HepG2 (cell line): ENCODE results near the gene TMIGD3. TPM values are rescaled to one million over a fixed set of nuclear protein-coding genes. Genes with fewer than 3 reads are reported as not detected.

Experiments
- ATAC-seq: fragments of 200-7000 bp; cut with Tn5 transposase; 3 replicates; pipeline ENCODE4 v1.9.1; 2020; ENCODE audit warnings: mild to moderate bottlenecking, moderate library complexity
- BruUV-seq: library from RNA; stranded (reverse); fragments of 400-500 nt; replicated peaks from 2 replicates; lab custom pipeline; 2021; lab: Mats Ljungman, UMichigan
- CTCF ChIA-PET: fragments of 300-600 bp; formaldehyde crosslinking; extraction: SDS; loops from one replicate; lab custom pipeline; 2021; ENCODE audit warnings: low total read pairs, inconsistent platforms, low intra/inter-chr PET ratio; lab: Yijun Ruan, JAX
- POLR2A ChIA-PET: fragments of 350-600 bp; sonication (Branson Sonifier 250); formaldehyde crosslinking; loops from one replicate; lab custom pipeline; 2020; ENCODE audit warnings: antibody characterized with exemption, inconsistent platforms; lab: Yijun Ruan, JAX
- DNase-seq: peaks from one replicate; pipeline ENCODE4 v3.0.0-alpha.2; 2015; ENCODE audit warnings: low spot score
- FAIRE-seq: peaks from 3 replicates; lab custom pipeline; 2011; peaks lifted over from hg19 to GRCh38; lab: Jason Lieb, UNC
- H2AFZ ChIP-seq: one replicate; pipeline ENCODE4 v1.6.1; 2011; ENCODE audit warnings: low read length, inconsistent platforms
- H3K27ac ChIP-seq: fragments of 300-600 bp; 3 replicates; pipeline ENCODE4 v1.8.0; 2011; ENCODE audit warnings: mixed run types, mild to moderate bottlenecking, mixed read lengths, low read length, inconsistent platforms; ENCODE audit not compliant: insufficient read depth; ENCODE audit errors: extremely low read length
- H3K27me3 ChIP-seq, 2 experiments: fragments of 200-600 bp in 1 of 2; 2 replicates in 1 of 2; 3 replicates in 1 of 2; pipeline versions ENCODE4 v1.6.0 to v1.8.0; 2011; ENCODE audit warnings: low read length in 2 of 2, mild to moderate bottlenecking in 2 of 2, moderate library complexity in 2 of 2, inconsistent platforms in 1 of 2; ENCODE audit not compliant: insufficient read depth in 2 of 2, control insufficient read depth in 1 of 2
- H3K36me3 ChIP-seq, 2 experiments: fragments of 200-600 bp in 1 of 2; replicated peaks in 1 of 2; 2 replicates in 1 of 2; 3 replicates in 1 of 2; pipeline versions ENCODE4 v1.5.1 to v1.8.0; 2011; ENCODE audit warnings: low read length in 2 of 2, inconsistent platforms in 1 of 2; ENCODE audit not compliant: insufficient read depth in 2 of 2, control insufficient read depth in 1 of 2
- H3K4me1 ChIP-seq: 2 replicates; pipeline ENCODE4 v1.5.1; 2012; ENCODE audit warnings: low read length, inconsistent platforms; ENCODE audit not compliant: insufficient read depth
- H3K4me2 ChIP-seq: 2 replicates; pipeline ENCODE4 v1.6.0; 2011; ENCODE audit warnings: low read depth, low read length, inconsistent platforms
- H3K4me3 ChIP-seq, 3 experiments: fragments of 200-600 bp in 1 of 3; sonication (generic), shearing (Covaris generic) in 1 of 3; replicated peaks in 1 of 3; 2 replicates each; pipeline ENCODE4 v1.5.1; 2011 to 2016; ENCODE audit warnings: low read length in 3 of 3, inconsistent platforms in 2 of 3, low read depth in 2 of 3, mild to moderate bottlenecking in 2 of 3, control low read depth in 1 of 3, mixed read lengths in 1 of 3; ENCODE audit not compliant: insufficient read depth in 1 of 3
- H3K79me2 ChIP-seq: one replicate; pipeline ENCODE4 v1.6.1; 2011; ENCODE audit warnings: low read length, inconsistent platforms; ENCODE audit not compliant: insufficient read depth
- H3K9ac ChIP-seq: 2 replicates; pipeline ENCODE4 v1.6.0; 2011; ENCODE audit warnings: mild to moderate bottlenecking, low read depth, low read length, inconsistent platforms; ENCODE audit not compliant: insufficient read depth
- H3K9me3 ChIP-seq: 2 replicates; pipeline ENCODE4 v1.5.1; 2012; ENCODE audit warnings: mild to moderate bottlenecking, low read length
- H4K20me1 ChIP-seq: 2 replicates; pipeline ENCODE4 v1.6.0; 2011; ENCODE audit warnings: inconsistent platforms, mild to moderate bottlenecking, low read length, moderate library complexity; ENCODE audit not compliant: insufficient read depth
- BCL6 ChIP-seq: IDR thresholded peaks from 2 replicates; pipeline ENCODE4 v1.6.1; 2016; ENCODE audit warnings: missing genetic modification reagents, missing compliant biosample characterization
- ETV5 ChIP-seq: IDR thresholded peaks from 2 replicates; pipeline ENCODE4 v1.6.1; 2018; ENCODE audit warnings: missing biosample characterization, missing genetic modification reagents, inconsistent platforms, borderline replicate concordance
- FOXA1 ChIP-seq, 2 experiments: fragments of 450-650 bp in 1 of 2; sonication (generic) in 1 of 2; formaldehyde crosslinking in 1 of 2; IDR thresholded peaks; 2 replicates each; pipeline versions ENCODE4 v1.4.0 to v1.6.1; 2016 to 2020; ENCODE audit warnings: missing genetic modification reagents in 1 of 2
- GATAD2A ChIP-seq: IDR thresholded peaks from 2 replicates; pipeline ENCODE4 v1.6.1; 2016
- HMG20A ChIP-seq: IDR thresholded peaks from 2 replicates; pipeline ENCODE4 v1.6.1; 2016; ENCODE audit warnings: borderline replicate concordance
- HNF4A ChIP-seq: sonication (generic); formaldehyde crosslinking; IDR thresholded peaks from 2 replicates; pipeline ENCODE4 v1.4.0; 2020; ENCODE audit warnings: missing genetic modification reagents
- MYC ChIP-seq: sonication (generic); formaldehyde crosslinking; IDR thresholded peaks from 2 replicates; pipeline ENCODE4 v1.9.0; 2021; ENCODE audit warnings: missing genetic modification reagents, borderline replicate concordance
- RARA ChIP-seq: IDR thresholded peaks from 2 replicates; pipeline ENCODE4 v1.6.1; 2016; ENCODE audit warnings: missing genetic modification reagents, missing compliant biosample characterization
- SOX13 ChIP-seq, 3 experiments: fragments of 450-650 bp in 1 of 3; sonication (generic) in 1 of 3; formaldehyde crosslinking in 1 of 3; IDR thresholded peaks in 2 of 3; conservative IDR thresholded peaks in 1 of 3; 2 replicates each; pipeline versions ENCODE4 v1.5.0 to v1.6.1; 2016 to 2020; ENCODE audit warnings: antibody characterized with exemption in 1 of 3, mild to moderate bottlenecking in 1 of 3, missing compliant biosample characterization in 1 of 3, missing genetic modification reagents in 1 of 3, moderate library complexity in 1 of 3
- TCF7 ChIP-seq: sonication (generic); IDR thresholded peaks from 2 replicates; pipeline ENCODE4 v1.6.1; 2016; ENCODE audit warnings: antibody characterized with exemption, low read depth
- TRIM24 ChIP-seq: sonication (generic); formaldehyde crosslinking; IDR thresholded peaks from 2 replicates; pipeline ENCODE4 v1.8.0; 2022; ENCODE audit warnings: mild to moderate bottlenecking, missing genetic modification reagents
- ZFYVE20 ChIP-seq: sonication (generic); formaldehyde crosslinking; IDR thresholded peaks from 2 replicates; pipeline ENCODE4 v1.8.0; 2023; ENCODE audit warnings: low read depth, mild to moderate bottlenecking, moderate library complexity, missing genetic modification reagents, borderline replicate concordance
- ZNF12 ChIP-seq: sonication (generic); formaldehyde crosslinking; IDR thresholded peaks from 2 replicates; pipeline ENCODE4 v1.5.0; 2020; ENCODE audit warnings: missing genetic modification reagents
- ZNF724P ChIP-seq: sonication (generic); formaldehyde crosslinking; IDR thresholded peaks from 2 replicates; pipeline ENCODE4 v1.8.0; 2022; ENCODE audit warnings: missing genetic modification reagents, borderline replicate concordance
- WGBS: methylation state at CpG from one replicate; pipeline ENCODE4 v1.1.6; 2017; ENCODE audit warnings: low lambda C conversion rate; 5-methylcytosine and 5-hydroxymethylcytosine counted together
- in situ Hi-C: cut with HindIII; loops from 2 replicates; pipeline ENCODE4 v1.10.0; 2017; ENCODE audit warnings: low pct_unique_long_range_greater_than_20kb; ENCODE audit not compliant: extremely low pct_ligation_motif_present
- intact Hi-C: fragments of 100-400 bp; cut with micrococcal nuclease; formaldehyde crosslinking; loops from one replicate; pipeline ENCODE4 v1.10.0; 2022; ENCODE audit not compliant: unreplicated experiment
- polyA plus RNA-seq, 8 experiments: library from polyadenylated mRNA; depleted of rRNA in 3 of 8; stranded (reverse) in 7 of 8; unstranded in 1 of 8; fragments of >200 nt; fragmentation: Illumina TruSeq in 4 of 8; extraction: Trizol in 4 of 8; gene quantifications; 2 replicates each; pipeline versions ENCODE4 v1.2.1 to v1.2.3, GENCODE V29; 2011 to 2016; ENCODE audit warnings: low read depth in 4 of 8, missing spikeins in 1 of 8, mixed read lengths in 1 of 8; ENCODE audit not compliant: insufficient read depth in 1 of 8
- total RNA-seq, 5 experiments: library from RNA; depleted of rRNA; stranded (reverse); fragments of >200 nt; fragmentation: Illumina TruSeq; extraction: Trizol; gene quantifications; 2 replicates each; pipeline ENCODE4 v1.2.3, GENCODE V29; 2016; ENCODE audit warnings: low read depth in 1 of 5
- TF ChIP-seq, protein P1 (sequence below): sonication (generic); formaldehyde crosslinking; IDR thresholded peaks from 2 replicates; pipeline ENCODE4 v1.8.0; 2022; ENCODE audit warnings: missing genetic modification reagents, mild to moderate bottlenecking, moderate library complexity, borderline replicate concordance
- TF ChIP-seq, protein P2 (sequence below): sonication (generic); formaldehyde crosslinking; IDR thresholded peaks from 2 replicates; pipeline ENCODE4 v1.4.0; 2020; ENCODE audit warnings: missing genetic modification reagents
- TF ChIP-seq, protein P3 (sequence below): sonication (generic); formaldehyde crosslinking; IDR thresholded peaks from 2 replicates; pipeline ENCODE4 v1.9.0; 2022; ENCODE audit warnings: low read depth, missing genetic modification reagents

TMIGD3 gene
- total and polyA plus RNA-seq, 2 of the 13 experiments (the other 11 are each of a cell fraction or from before 2014, with no cell fraction given): not detected

DNA sequence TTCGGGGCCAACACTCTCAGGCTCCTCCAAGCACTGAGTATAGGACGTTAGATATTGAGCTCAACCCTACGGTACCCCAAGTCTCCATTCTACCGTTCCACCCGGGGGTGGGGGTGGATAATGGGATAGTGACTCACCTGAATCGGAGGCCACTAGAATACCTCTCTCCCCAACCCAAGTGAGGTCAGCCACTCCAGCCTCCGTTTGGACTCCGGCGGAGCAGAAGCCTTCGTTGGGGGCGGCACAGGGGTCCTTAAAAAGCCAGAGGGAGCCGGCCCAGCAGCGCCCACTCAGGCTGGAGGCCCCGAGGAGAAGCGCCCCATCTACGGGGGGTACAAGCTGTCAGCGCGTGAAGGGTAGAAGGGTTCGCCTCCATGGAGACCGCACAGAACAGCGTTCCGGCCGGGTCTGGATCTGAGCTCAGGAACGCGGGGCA, 54.9 kb downstream of the TMIGD3 start (continued):
- TF ChIP-seq ZNF12 (CRISPR knock-in tag): no peak
- TF ChIP-seq, all 625 proteins: peak for 17

DNA sequence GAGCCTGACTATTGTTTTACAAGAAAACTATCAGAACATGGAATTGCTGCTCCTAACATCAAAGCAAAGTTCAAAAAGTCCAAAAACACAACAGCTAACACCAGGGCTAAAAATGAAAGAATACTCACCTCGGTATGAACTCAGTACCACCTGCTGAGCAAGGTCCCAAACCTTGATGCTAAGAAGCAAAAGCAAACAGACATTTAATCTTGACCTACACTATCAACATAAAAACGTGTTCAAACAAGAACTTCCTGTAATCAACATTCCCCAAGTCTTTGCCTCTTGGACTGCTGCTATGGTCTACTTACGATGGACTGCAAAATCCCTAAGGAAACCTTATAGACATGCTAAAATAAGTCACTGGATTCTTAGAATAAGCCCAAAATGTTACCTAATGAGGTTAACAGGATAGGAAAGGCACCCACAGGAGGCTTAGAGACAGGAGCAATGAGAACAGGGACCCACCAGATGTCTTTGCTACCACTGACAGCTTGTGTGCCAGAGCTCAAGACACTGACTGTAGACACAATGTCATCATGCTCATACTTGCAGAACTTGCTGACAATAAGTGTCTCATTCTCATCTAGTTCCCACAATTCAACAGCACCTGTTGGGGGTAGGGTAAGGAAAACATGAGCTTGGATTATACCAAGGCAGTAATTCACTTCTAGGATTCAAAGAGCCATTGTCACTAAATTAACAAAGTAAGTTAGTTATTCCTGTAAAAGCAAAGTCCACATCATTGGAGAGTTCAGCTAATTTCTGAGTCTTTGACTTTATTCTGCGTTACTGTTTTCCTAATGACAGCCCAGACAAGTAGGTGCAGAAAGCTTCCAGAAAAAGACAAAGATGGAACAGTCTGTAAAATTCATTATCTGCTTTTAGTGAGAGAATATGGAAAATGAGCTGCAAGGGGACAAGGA, 56.2 kb downstream of the TMIGD3 start:
- in situ Hi-C loops (no loop called here), intact Hi-C loops (no loop called here)
- no peak overlapping the region for H2AFZ ChIP-seq
- no peaks in the 10 kb centered on the region for H3K9me3 ChIP-seq
- peak overlapping the region; percentile 76 for H3K4me2 ChIP-seq
- H3K9ac ChIP-seq: peak overlapping the region; percentile 82
- DNase-seq: peak; percentile 45
- no peaks in the 10 kb centered on the region for H4K20me1 ChIP-seq
- H3K27ac ChIP-seq: peak overlapping the region; percentile 86
- H3K36me3 ChIP-seq: peaks cover 16 to 26% of the 10 kb centered on the region in 2 experiments
- H3K4me3 ChIP-seq: peak overlapping the region; percentile 77 to 98 (median 96); a peak in 5 of 6 replicates
- H3K79me2 ChIP-seq: peaks cover 49% of the 10 kb centered on the region
- ChIA-PET POLR2A (interaction anchor here (1.5 to 1.6 kb wide), 2 partner anchors 9 to 29 kb away, joined by 4 to 8 read pairs; no protein-coding TSS in a partner anchor), CTCF (no interaction called here)
- WGBS: 21% methylated on average over 4 of the region's 4 CpGs
- no peak for ATAC-seq
- TSS peak; percentile 49 for BruUV-seq
- H3K27me3 ChIP-seq: no peaks in the 10 kb centered on the region; a peak in 1 of 5 replicates
- no peak for FAIRE-seq
- peaks cover 67% of the 10 kb centered on the region for H3K4me1 ChIP-seq
- no peak for TF ChIP-seq FOXA1 (IDR thresholded peaks at IDR 0.05)
- peak; percentile 24; the same call in 1 of the 2 replicates for TF ChIP-seq FOXA1 (CRISPR knock-in tag; IDR thresholded peaks at IDR 0.05)
- TF ChIP-seq, protein P1, sequence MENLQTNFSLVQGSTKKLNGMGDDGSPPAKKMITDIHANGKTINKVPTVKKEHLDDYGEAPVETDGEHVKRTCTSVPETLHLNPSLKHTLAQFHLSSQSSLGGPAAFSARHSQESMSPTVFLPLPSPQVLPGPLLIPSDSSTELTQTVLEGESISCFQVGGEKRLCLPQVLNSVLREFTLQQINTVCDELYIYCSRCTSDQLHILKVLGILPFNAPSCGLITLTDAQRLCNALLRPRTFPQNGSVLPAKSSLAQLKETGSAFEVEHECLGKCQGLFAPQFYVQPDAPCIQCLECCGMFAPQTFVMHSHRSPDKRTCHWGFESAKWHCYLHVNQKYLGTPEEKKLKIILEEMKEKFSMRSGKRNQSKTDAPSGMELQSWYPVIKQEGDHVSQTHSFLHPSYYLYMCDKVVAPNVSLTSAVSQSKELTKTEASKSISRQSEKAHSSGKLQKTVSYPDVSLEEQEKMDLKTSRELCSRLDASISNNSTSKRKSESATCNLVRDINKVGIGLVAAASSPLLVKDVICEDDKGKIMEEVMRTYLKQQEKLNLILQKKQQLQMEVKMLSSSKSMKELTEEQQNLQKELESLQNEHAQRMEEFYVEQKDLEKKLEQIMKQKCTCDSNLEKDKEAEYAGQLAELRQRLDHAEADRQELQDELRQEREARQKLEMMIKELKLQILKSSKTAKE: peak; percentile 31; the same call in 1 of the 2 replicates
- TF ChIP-seq MYC (CRISPR knock-in tag): no peak
- peak; percentile 75 for TF ChIP-seq TCF7
- TF ChIP-seq ETV5 (CRISPR knock-in tag): peak; percentile 70; the same call in 1 of the 2 replicates
- TF ChIP-seq TRIM24: no peak
- TF ChIP-seq HMG20A: no peak
- 0 out of 2 replicates have a peak, but pooled peaks have one; percentile 24 for TF ChIP-seq SOX13 (IDR thresholded peaks at IDR 0.05)
- TF ChIP-seq SOX13 (CRISPR knock-in tag; conservative IDR thresholded peaks at IDR 0.05 in 1 of 2, IDR thresholded peaks at IDR 0.05 in 1 of 2): peak in 1 of 2 experiments; percentile 42; a peak in 1 of 4 replicates
- peak; percentile 27; the same call in 1 of the 2 replicates for TF ChIP-seq BCL6
- TF ChIP-seq GATAD2A (CRISPR knock-in tag): 0 out of 2 replicates have a peak, but pooled peaks have one; percentile 12
- TF ChIP-seq, protein P2, sequence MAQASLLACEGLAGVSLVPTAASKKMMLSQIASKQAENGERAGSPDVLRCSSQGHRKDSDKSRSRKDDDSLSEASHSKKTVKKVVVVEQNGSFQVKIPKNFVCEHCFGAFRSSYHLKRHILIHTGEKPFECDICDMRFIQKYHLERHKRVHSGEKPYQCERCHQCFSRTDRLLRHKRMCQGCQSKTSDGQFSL (CRISPR knock-in tag): no peak
- TF ChIP-seq, protein P3, sequence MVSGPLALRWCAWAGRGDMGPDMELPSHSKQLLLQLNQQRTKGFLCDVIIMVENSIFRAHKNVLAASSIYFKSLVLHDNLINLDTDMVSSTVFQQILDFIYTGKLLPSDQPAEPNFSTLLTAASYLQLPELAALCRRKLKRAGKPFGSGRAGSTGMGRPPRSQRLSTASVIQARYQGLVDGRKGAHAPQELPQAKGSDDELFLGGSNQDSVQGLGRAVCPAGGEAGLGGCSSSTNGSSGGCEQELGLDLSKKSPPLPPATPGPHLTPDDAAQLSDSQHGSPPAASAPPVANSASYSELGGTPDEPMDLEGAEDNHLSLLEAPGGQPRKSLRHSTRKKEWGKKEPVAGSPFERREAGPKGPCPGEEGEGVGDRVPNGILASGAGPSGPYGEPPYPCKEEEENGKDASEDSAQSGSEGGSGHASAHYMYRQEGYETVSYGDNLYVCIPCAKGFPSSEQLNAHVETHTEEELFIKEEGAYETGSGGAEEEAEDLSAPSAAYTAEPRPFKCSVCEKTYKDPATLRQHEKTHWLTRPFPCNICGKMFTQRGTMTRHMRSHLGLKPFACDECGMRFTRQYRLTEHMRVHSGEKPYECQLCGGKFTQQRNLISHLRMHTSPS (CRISPR knock-in tag): no peak
- no peak for TF ChIP-seq ZFYVE20 (CRISPR knock-in tag)
- TF ChIP-seq RARA (CRISPR knock-in tag): peak; percentile 93
- no peak for TF ChIP-seq ZNF724P (CRISPR knock-in tag)
- peak; percentile 43; the same call in 1 of the 2 replicates for TF ChIP-seq HNF4A (CRISPR knock-in tag)
